ENCODE results near the gene ANHX. TPM values are rescaled to one million over a fixed set of nuclear protein-coding genes. Genes with fewer than 3 reads are reported as not detected.

The ANHX gene
- total RNA-seq, 1 experiment from 2014 or later, result not detected

DNA sequence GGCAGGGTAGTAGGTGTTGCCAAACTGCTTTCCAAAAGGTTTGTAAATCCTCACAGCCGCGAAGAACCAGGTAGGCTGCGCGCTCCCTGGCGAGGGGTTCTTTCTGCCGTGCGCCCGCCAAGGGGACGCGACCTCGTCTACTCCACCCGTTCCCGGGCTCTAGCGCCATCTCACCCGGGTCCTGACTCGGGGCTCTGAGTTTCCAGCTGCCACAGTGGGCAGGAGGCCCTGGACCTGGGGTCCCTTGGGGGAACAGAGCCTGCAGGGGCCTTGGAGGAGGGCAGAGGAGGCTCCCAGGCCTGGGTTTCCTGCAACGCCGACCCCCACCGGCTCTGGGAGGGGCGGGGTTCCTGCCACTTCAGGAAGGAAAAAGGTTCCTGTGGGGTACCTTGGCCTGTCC lies 706 bp downstream of the ANHX start:
- no peaks in the 10 kb centered on the region for H4K20me1 ChIP-seq (ENCODE audit: insufficient read depth, low read depth, low read length)
- no peak overlapping the region for H3K4me2 ChIP-seq (ENCODE audit: low read depth, low read length, poor library complexity, severe bottlenecking)
- H3K9ac ChIP-seq (ENCODE audit: low read length), result no peak overlapping the region
- no peaks in the 10 kb centered on the region for H3K36me3 ChIP-seq (ENCODE audit: insufficient read depth, low read length)
- H3K27ac ChIP-seq (ENCODE audit: low read length), result no peak overlapping the region
- H3K27me3 ChIP-seq (ENCODE audit: low read length), result no peaks in the 10 kb centered on the region
- DNase-seq, result peak; percentile 5
- H3K4me3 ChIP-seq (ENCODE audit: low read length), result no peak overlapping the region
- no peaks in the 10 kb centered on the region for H3K79me2 ChIP-seq (ENCODE audit: low read length)
- H2AFZ ChIP-seq (ENCODE audit: low read length), result no peak overlapping the region
- H3K9me3 ChIP-seq (ENCODE audit: low read length), result peaks cover 17% of the 10 kb centered on the region
- H3K9me2 ChIP-seq (replicated peaks; ENCODE audit: insufficient read depth, low read length), result no peaks in the 10 kb centered on the region
- no peaks in the 10 kb centered on the region for H3K4me1 ChIP-seq (ENCODE audit: low read length)

GRCh38 chr12:133233993-133234564 lies 1.6 kb downstream of the ANHX start:
- Histone ChIP-seq H2AFZ (ENCODE audit: low read length) (no peak overlapping the region), H3K4me2 (ENCODE audit: low read depth, low read length, poor library complexity, severe bottlenecking) (no peak overlapping the region), H3K9ac (ENCODE audit: low read length) (no peak overlapping the region), H3K79me2 (ENCODE audit: low read length) (no peaks in the 10 kb centered on the region), H3K9me3 (ENCODE audit: low read length) (peaks cover 15% of the 10 kb centered on the region; the same call in 1 of the 2 replicates), H3K4me3 (ENCODE audit: low read length) (no peak overlapping the region), H3K36me3 (ENCODE audit: insufficient read depth, low read length) (no peaks in the 10 kb centered on the region), H3K27me3 (ENCODE audit: low read length) (no peaks in the 10 kb centered on the region), H3K27ac (ENCODE audit: low read length) (no peak overlapping the region), H4K20me1 (ENCODE audit: insufficient read depth, low read depth, low read length) (no peaks in the 10 kb centered on the region), H3K4me1 (ENCODE audit: low read length) (no peaks in the 10 kb centered on the region), H3K9me2 (replicated peaks; ENCODE audit: insufficient read depth, low read length) (no peaks in the 10 kb centered on the region)
- peak; percentile 33 for DNase-seq

GRCh38 chr12:133233006-133233405 lies 2.7 kb downstream of the ANHX start:
- DNase-seq, result peak; percentile 10
- H2AFZ ChIP-seq (ENCODE audit: low read length), result no peak overlapping the region
- H3K36me3 ChIP-seq (ENCODE audit: insufficient read depth, low read length), result no peaks in the 10 kb centered on the region
- no peaks in the 10 kb centered on the region for H3K79me2 ChIP-seq (ENCODE audit: low read length)
- H3K27ac ChIP-seq (ENCODE audit: low read length), result no peak overlapping the region
- no peak overlapping the region for H3K4me2 ChIP-seq (ENCODE audit: low read depth, low read length, poor library complexity, severe bottlenecking)
- H3K9ac ChIP-seq (ENCODE audit: low read length), result no peak overlapping the region
- H3K27me3 ChIP-seq (ENCODE audit: low read length), result no peaks in the 10 kb centered on the region
- H4K20me1 ChIP-seq (ENCODE audit: insufficient read depth, low read depth, low read length), result no peaks in the 10 kb centered on the region
- H3K4me1 ChIP-seq (ENCODE audit: low read length), result no peaks in the 10 kb centered on the region
- H3K9me2 ChIP-seq (replicated peaks; ENCODE audit: insufficient read depth, low read length), result no peaks in the 10 kb centered on the region
- H3K9me3 ChIP-seq (ENCODE audit: low read length), result peaks cover 15% of the 10 kb centered on the region; the same call in 1 of the 2 replicates
- no peak overlapping the region for H3K4me3 ChIP-seq (ENCODE audit: low read length)

GRCh38 chr12:133231001-133231400 lies 4.7 kb downstream of the ANHX start:
- Histone ChIP-seq H3K4me1 (ENCODE audit: low read length) (no peaks in the 10 kb centered on the region), H3K4me3 (ENCODE audit: low read length) (no peak overlapping the region), H3K9me3 (ENCODE audit: low read length) (peaks cover 9% of the 10 kb centered on the region; the same call in 1 of the 2 replicates), H3K36me3 (ENCODE audit: insufficient read depth, low read length) (no peaks in the 10 kb centered on the region), H2AFZ (ENCODE audit: low read length) (no peak overlapping the region), H3K9me2 (replicated peaks; ENCODE audit: insufficient read depth, low read length) (no peaks in the 10 kb centered on the region), H4K20me1 (ENCODE audit: insufficient read depth, low read depth, low read length) (no peaks in the 10 kb centered on the region), H3K27me3 (ENCODE audit: low read length) (no peaks in the 10 kb centered on the region), H3K9ac (ENCODE audit: low read length) (no peak overlapping the region), H3K4me2 (ENCODE audit: low read depth, low read length, poor library complexity, severe bottlenecking) (no peak overlapping the region), H3K79me2 (ENCODE audit: low read length) (no peaks in the 10 kb centered on the region), H3K27ac (ENCODE audit: low read length) (no peak overlapping the region)
- peak; percentile 25 for DNase-seq

- no peak overlapping the region for H3K4me3 ChIP-seq (ENCODE audit: low read length)
- H3K4me1 ChIP-seq (ENCODE audit: low read length), result no peaks in the 10 kb centered on the region
- no peak overlapping the region for H2AFZ ChIP-seq (ENCODE audit: low read length)
- H3K27me3 ChIP-seq (ENCODE audit: low read length), result no peaks in the 10 kb centered on the region
- DNase-seq, result peak; percentile 29
- H3K36me3 ChIP-seq (ENCODE audit: insufficient read depth, low read length), result no peaks in the 10 kb centered on the region
- H3K27ac ChIP-seq (ENCODE audit: low read length), result no peak overlapping the region
- no peaks in the 10 kb centered on the region for H3K79me2 ChIP-seq (ENCODE audit: low read length)
- no peaks in the 10 kb centered on the region for H3K9me2 ChIP-seq (replicated peaks; ENCODE audit: insufficient read depth, low read length)
- peaks cover 8% of the 10 kb centered on the region; the same call in 1 of the 2 replicates for H3K9me3 ChIP-seq (ENCODE audit: low read length)
- H3K9ac ChIP-seq (ENCODE audit: low read length), result no peak overlapping the region
- H3K4me2 ChIP-seq (ENCODE audit: low read depth, low read length, poor library complexity, severe bottlenecking), result no peak overlapping the region
- H4K20me1 ChIP-seq (ENCODE audit: insufficient read depth, low read depth, low read length), result no peaks in the 10 kb centered on the region
Measured at GRCh38 chr12:133227281-133227852, 8.3 kb downstream of the ANHX start.

GRCh38 chr12:133226690-133227089 lies 9.0 kb downstream of the ANHX start:
- no peaks in the 10 kb centered on the region for H4K20me1 ChIP-seq (ENCODE audit: insufficient read depth, low read depth, low read length)
- H3K4me1 ChIP-seq (ENCODE audit: low read length), result no peaks in the 10 kb centered on the region
- H3K36me3 ChIP-seq (ENCODE audit: insufficient read depth, low read length), result no peaks in the 10 kb centered on the region
- H3K4me3 ChIP-seq (ENCODE audit: low read length), result no peak overlapping the region
- H3K27me3 ChIP-seq (ENCODE audit: low read length), result no peaks in the 10 kb centered on the region
- no peaks in the 10 kb centered on the region for H3K79me2 ChIP-seq (ENCODE audit: low read length)
- H3K9me2 ChIP-seq (replicated peaks; ENCODE audit: insufficient read depth, low read length), result no peaks in the 10 kb centered on the region
- peak; percentile 23 for DNase-seq
- H3K4me2 ChIP-seq (ENCODE audit: low read depth, low read length, poor library complexity, severe bottlenecking), result no peak overlapping the region
- peaks cover 6% of the 10 kb centered on the region; the same call in 1 of the 2 replicates for H3K9me3 ChIP-seq (ENCODE audit: low read length)
- no peak overlapping the region for H3K27ac ChIP-seq (ENCODE audit: low read length)
- H3K9ac ChIP-seq (ENCODE audit: low read length), result no peak overlapping the region
- no peak overlapping the region for H2AFZ ChIP-seq (ENCODE audit: low read length)

DNA sequence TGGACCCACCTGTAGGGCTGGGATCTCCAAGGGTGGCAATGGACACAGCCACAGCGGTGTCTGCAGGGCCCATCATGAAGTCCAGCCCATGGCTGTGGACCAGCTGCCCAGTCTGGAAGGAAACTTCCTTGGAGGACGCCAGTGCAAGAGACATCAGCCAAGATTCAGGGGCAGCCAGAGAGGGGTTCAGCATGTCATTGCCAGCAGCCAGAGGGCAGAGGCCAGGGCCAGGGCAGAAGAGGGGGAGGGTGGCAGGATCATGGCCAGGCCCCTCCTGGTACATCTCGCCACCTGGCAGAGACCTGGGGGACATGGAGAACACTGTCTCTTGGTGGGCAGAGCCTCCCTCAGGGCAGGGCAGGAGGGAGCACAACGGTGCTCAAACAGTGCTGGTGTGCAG lies 10.2 kb downstream of the ANHX start:
- Histone ChIP-seq H3K36me3 (ENCODE audit: insufficient read depth, low read length) (no peaks in the 10 kb centered on the region), H2AFZ (ENCODE audit: low read length) (no peak overlapping the region), H3K27ac (ENCODE audit: low read length) (no peak overlapping the region), H3K9me3 (ENCODE audit: low read length) (peaks cover 9% of the 10 kb centered on the region; the same call in 1 of the 2 replicates), H3K4me1 (ENCODE audit: low read length) (no peaks in the 10 kb centered on the region), H3K4me3 (ENCODE audit: low read length) (no peak overlapping the region), H3K4me2 (ENCODE audit: low read depth, low read length, poor library complexity, severe bottlenecking) (no peak overlapping the region), H3K9ac (ENCODE audit: low read length) (no peak overlapping the region), H3K27me3 (ENCODE audit: low read length) (no peaks in the 10 kb centered on the region), H3K79me2 (ENCODE audit: low read length) (no peaks in the 10 kb centered on the region), H3K9me2 (replicated peaks; ENCODE audit: insufficient read depth, low read length) (no peaks in the 10 kb centered on the region), H4K20me1 (ENCODE audit: insufficient read depth, low read depth, low read length) (no peaks in the 10 kb centered on the region)
- DNase-seq, result peak; percentile 25

DNA sequence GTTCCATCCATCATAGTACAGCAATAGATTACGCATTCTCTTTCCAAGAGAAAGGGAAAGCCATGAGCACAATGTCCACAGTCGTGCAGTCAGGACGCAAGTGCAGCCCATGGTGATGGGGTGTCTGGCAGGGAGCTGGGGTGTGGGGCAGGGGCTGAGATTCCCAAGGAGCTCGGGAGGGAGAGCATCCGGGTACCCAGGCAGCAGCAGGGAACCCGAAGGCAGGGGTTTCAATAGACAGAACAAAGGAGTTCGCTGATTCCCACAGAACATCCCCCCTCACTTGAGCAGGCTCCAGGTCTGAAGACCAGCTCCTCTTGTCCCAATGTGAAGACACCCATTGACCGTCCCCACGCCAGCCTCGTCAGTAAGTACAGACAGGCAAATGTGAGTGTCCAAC lies 13.5 kb downstream of the ANHX start:
- Histone ChIP-seq H3K9me3 (ENCODE audit: low read length) (peaks cover 30% of the 10 kb centered on the region), H3K4me3 (ENCODE audit: low read length) (no peak overlapping the region)

More for the DNA sequence above, 13.5 kb downstream of the ANHX start:
- Histone ChIP-seq H3K79me2 (ENCODE audit: low read length) (no peaks in the 10 kb centered on the region), H3K36me3 (ENCODE audit: insufficient read depth, low read length) (no peaks in the 10 kb centered on the region), H4K20me1 (ENCODE audit: insufficient read depth, low read depth, low read length) (no peaks in the 10 kb centered on the region), H3K27me3 (ENCODE audit: low read length) (no peaks in the 10 kb centered on the region), H3K9ac (ENCODE audit: low read length) (no peak overlapping the region), H3K9me2 (replicated peaks; ENCODE audit: insufficient read depth, low read length) (no peaks in the 10 kb centered on the region), H2AFZ (ENCODE audit: low read length) (no peak overlapping the region), H3K4me2 (ENCODE audit: low read depth, low read length, poor library complexity, severe bottlenecking) (no peak overlapping the region), H3K27ac (ENCODE audit: low read length) (no peak overlapping the region), H3K4me1 (ENCODE audit: low read length) (no peaks in the 10 kb centered on the region)
- DNase-seq, result no peak

Measured in Karpas-422 (cell line).